B cell (primary cell): ENCODE results near the gene ERN1. TPM values are rescaled to one million over a fixed set of nuclear protein-coding genes. Genes with fewer than 3 reads are reported as not detected.

Experiments used
- ATAC-seq: fragments of 200-7000 bp; cut with Tn5 transposase; one replicate; pipeline ENCODE4 v1.10.0; 2021; ENCODE audit warnings: low read depth, mild to moderate bottlenecking, moderate number of reproducible peaks, moderate library complexity
- CTCF ChIA-PET: fragments of 350-600 bp; sonication (Branson Sonifier 250); formaldehyde crosslinking; loops from one replicate; lab custom pipeline; 2021; ENCODE audit warnings: antibody characterized with exemption, inconsistent platforms; lab: Charles Lee
- POLR2A ChIA-PET: fragments of 350-600 bp; sonication (Branson Sonifier 250); formaldehyde crosslinking; loops from one replicate; lab custom pipeline; 2021; ENCODE audit warnings: antibody characterized with exemption; lab: Charles Lee
- DNase-seq: peaks from one replicate; pipeline ENCODE4 v3.0.0; 2013
- H2AFZ ChIP-seq: 2 replicates; pipeline ENCODE4 v1.6.1; 2012; ENCODE audit warnings: mild to moderate bottlenecking, low read depth, low read length; ENCODE audit not compliant: insufficient read depth, poor library complexity, severe bottlenecking
- H3K27ac ChIP-seq, 2 donors: 1 replicate in 1 of 2; 2 replicates in 1 of 2; pipeline ENCODE4 v1.5.1; 2012 to 2013; ENCODE audit warnings: low read length in 2 of 2, mild to moderate bottlenecking in 2 of 2, moderate library complexity in 1 of 2
- H3K27me3 ChIP-seq, 4 experiments: fragments of 200-600 bp in 1 of 4; sonication (generic) in 1 of 4; replicated peaks in 1 of 4; 1 replicate in 2 of 4; 2 replicates in 2 of 4; pipeline versions ENCODE4 v1.6.1 to v1.7.0; 2013 to 2016; ENCODE audit warnings: low read length in 3 of 4, mild to moderate bottlenecking in 2 of 4, mixed read lengths in 1 of 4, moderate library complexity in 1 of 4; ENCODE audit not compliant: insufficient read depth in 4 of 4, control insufficient read depth in 3 of 4; ENCODE audit errors: control extremely low read depth in 1 of 4
- H3K36me3 ChIP-seq, 2 experiments: replicated peaks in 1 of 2; 1 replicate in 1 of 2; 2 replicates in 1 of 2; pipeline versions ENCODE4 v1.6.1 to v1.7.1; 2013; ENCODE audit warnings: low read length in 1 of 2; ENCODE audit not compliant: insufficient read depth in 2 of 2, control insufficient read depth in 1 of 2; ENCODE audit errors: control extremely low read depth in 1 of 2, extremely low read depth in 1 of 2
- H3K4me1 ChIP-seq, 2 donors: fragments of 200-600 bp in 1 of 2; sonication (generic) in 1 of 2; 1 replicate in 1 of 2; 2 replicates in 1 of 2; pipeline versions ENCODE4 v1.5.1 to v1.6.1; 2013 to 2017; ENCODE audit warnings: low read length in 2 of 2; ENCODE audit not compliant: control insufficient read depth in 2 of 2, insufficient read depth in 2 of 2
- H3K4me2 ChIP-seq: replicated peaks from 2 replicates; pipeline ENCODE3; 2012; ENCODE audit warnings: mild to moderate bottlenecking, low read depth, low read length; ENCODE audit not compliant: poor library complexity, severe bottlenecking
- H3K4me3 ChIP-seq, 5 experiments: fragments of 200-600 bp in 1 of 5; sonication (generic) in 1 of 5; 1 replicate in 3 of 5; 2 replicates in 2 of 5; pipeline versions ENCODE4 v1.5.1 to v1.7.0; 2011 to 2016; ENCODE audit warnings: low read length in 4 of 5, mild to moderate bottlenecking in 4 of 5, low read depth in 2 of 5, control low read depth in 1 of 5, moderate library complexity in 1 of 5; ENCODE audit not compliant: insufficient read depth in 1 of 5; ENCODE audit errors: control extremely low read depth in 1 of 5, extremely low read depth in 1 of 5
- H3K79me2 ChIP-seq: fragments of 200-600 bp; sonication (generic); one replicate; pipeline ENCODE4 v1.6.0; 2016; ENCODE audit warnings: low read length; ENCODE audit not compliant: control insufficient read depth, insufficient read depth
- H3K9ac ChIP-seq: fragments of 200-600 bp; sonication (generic); 2 replicates; pipeline ENCODE4 v1.6.1; 2017; ENCODE audit warnings: mild to moderate bottlenecking, low read length, moderate library complexity
- H3K9me3 ChIP-seq, 3 donors: one replicate each; pipeline versions ENCODE4 v1.6.1 to v1.7.1; 2013; ENCODE audit warnings: low read length in 2 of 3; ENCODE audit not compliant: control insufficient read depth in 2 of 3, insufficient read depth in 1 of 3; ENCODE audit errors: control extremely low read depth in 1 of 3
- H4K20me1 ChIP-seq: 2 replicates; pipeline ENCODE4 v1.6.0; 2012; ENCODE audit warnings: mild to moderate bottlenecking, low read length; ENCODE audit not compliant: insufficient read depth, control insufficient read depth, poor library complexity, severe bottlenecking
- H3K27ac Mint-ChIP-seq: one replicate; pipeline ENCODE4 v1.8.0; 2021; ENCODE audit warnings: mixed read lengths
- H3K27me3 Mint-ChIP-seq: one replicate; pipeline ENCODE4 v1.8.0; 2021; ENCODE audit warnings: mixed read lengths
- H3K4me1 Mint-ChIP-seq: one replicate; pipeline ENCODE4 v1.8.0; 2021; ENCODE audit warnings: mixed read lengths
- H3K4me3 Mint-ChIP-seq: one replicate; pipeline ENCODE4 v1.8.0; 2021; ENCODE audit warnings: mixed read lengths
- H3K9me3 Mint-ChIP-seq: one replicate; pipeline ENCODE4 v1.8.0; 2022; ENCODE audit warnings: mixed read lengths; ENCODE audit not compliant: insufficient read depth
- EZH2 ChIP-seq: IDR thresholded peaks from 2 replicates; pipeline ENCODE4 v1.6.1; 2012; ENCODE audit warnings: borderline replicate concordance, low read depth, mild to moderate bottlenecking, moderate library complexity, low read length; ENCODE audit not compliant: insufficient read depth, poor library complexity, severe bottlenecking
- WGBS: methylation state at CpG from one replicate; pipeline ENCODE4 v1.1.5; 2013; ENCODE audit warnings: missing lambda C conversion rate; ENCODE audit not compliant: insufficient coverage; 5-methylcytosine and 5-hydroxymethylcytosine counted together
- intact Hi-C: fragments of 100-400 bp; cut with micrococcal nuclease; formaldehyde crosslinking; loops from one replicate; pipeline ENCODE4 v1.10.0; 2022
- polyA plus RNA-seq: library from polyadenylated mRNA; depleted of rRNA; stranded (reverse); fragments of >200 nt; gene quantifications from 2 replicates; pipeline ENCODE4 v1.2.3, GENCODE V29; 2012
- total RNA-seq, 2 donors: library from RNA; stranded (reverse); fragments of 120-200 nt in 1 of 2; gene quantifications; 1 replicate in 1 of 2; 2 replicates in 1 of 2; pipeline versions ENCODE4 v1.2.3 to v1.2.4, GENCODE V29; 2013 to 2022
- TF ChIP-seq, protein P1 (sequence below): fragments of 200-600 bp; IDR thresholded peaks from one replicate; pipeline ENCODE4 v1.8.0; 2022; ENCODE audit warnings: antibody characterized with exemption, mild to moderate bottlenecking

Gene ERN1
- total and polyA plus RNA-seq, 2 donors (not counting 1 experiment from before 2014, with no cell fraction given): 7.0 to 19.4 TPM

DNA sequence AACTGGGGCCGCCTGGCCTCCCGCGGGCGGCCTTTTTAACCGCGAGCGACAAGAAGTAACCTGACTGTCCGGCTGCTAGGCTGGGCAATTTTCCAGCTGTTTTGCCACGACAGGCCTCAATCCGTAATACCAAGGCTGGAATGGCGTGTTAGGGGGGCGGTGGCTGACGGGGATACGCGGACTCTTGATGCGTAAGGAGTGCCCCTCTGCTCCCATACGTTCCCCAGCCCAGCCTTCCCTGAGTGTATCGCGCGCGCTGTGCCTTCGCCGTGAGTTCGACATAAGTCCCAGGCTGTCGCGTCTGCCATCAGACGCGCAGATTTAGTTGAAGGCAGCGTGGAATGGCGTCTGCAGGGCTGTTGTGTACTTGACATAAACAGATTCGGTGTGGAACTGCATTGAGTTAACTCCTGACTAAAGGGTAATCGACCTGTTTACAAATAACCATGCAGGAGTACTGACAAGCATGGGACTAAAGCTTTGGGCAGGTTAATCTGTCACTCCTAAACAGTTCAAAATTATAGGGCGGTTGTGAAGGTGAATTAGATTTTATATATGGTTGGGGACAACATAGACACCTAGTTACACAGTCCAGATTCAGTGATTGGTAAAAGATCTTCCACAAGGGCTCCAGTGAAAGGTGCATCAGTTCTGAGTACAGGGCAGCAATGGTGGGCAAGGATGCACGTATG lies 16.6 kb upstream of the ERN1 start:
- Mint-ChIP-seq H3K9me3 (no peaks in the 10 kb centered on the region), H3K4me3 (no peak overlapping the region), H3K27me3 (no peaks in the 10 kb centered on the region), H3K4me1 (peaks cover 15% of the 10 kb centered on the region), H3K27ac (no peak overlapping the region)
- Histone ChIP-seq H3K9me3 (no peaks in the 10 kb centered on the region), H3K36me3 (peaks cover 0 to 3% of the 10 kb centered on the region in 2 experiments), H3K27ac (peak overlapping the region; percentile 86 to 88), H3K4me2 (peak overlapping the region; percentile 82), H3K9ac (peak overlapping the region; percentile 84), H2AFZ (peak overlapping the region; percentile 87), H3K4me3 (peak overlapping the region; percentile 77 to 95 (median 92)), H3K79me2 (peaks cover 14% of the 10 kb centered on the region), H3K4me1 (peaks cover 14 to 18% of the 10 kb centered on the region in 2 donors), H3K27me3 (no peaks in the 10 kb centered on the region), H4K20me1 (no peaks in the 10 kb centered on the region)
- DNase-seq (no peak), ATAC-seq (peak; percentile 2)
- ChIA-PET POLR2A (interaction anchor here (0.7 to 3.0 kb wide), 14 partner anchors 8 to 373 kb away, joined by 3 to 22 read pairs (median 6); partner anchors contain the start of genes CCDC47, CD79B, DDX42 and ERN1), CTCF (interaction anchor here (0.8 to 6.2 kb wide), 10 partner anchors 13 to 235 kb away, joined by 3 to 67 read pairs (median 6); partner anchors contain the start of genes CSHL1 and ERN1)
- TF ChIP-seq, protein P1, sequence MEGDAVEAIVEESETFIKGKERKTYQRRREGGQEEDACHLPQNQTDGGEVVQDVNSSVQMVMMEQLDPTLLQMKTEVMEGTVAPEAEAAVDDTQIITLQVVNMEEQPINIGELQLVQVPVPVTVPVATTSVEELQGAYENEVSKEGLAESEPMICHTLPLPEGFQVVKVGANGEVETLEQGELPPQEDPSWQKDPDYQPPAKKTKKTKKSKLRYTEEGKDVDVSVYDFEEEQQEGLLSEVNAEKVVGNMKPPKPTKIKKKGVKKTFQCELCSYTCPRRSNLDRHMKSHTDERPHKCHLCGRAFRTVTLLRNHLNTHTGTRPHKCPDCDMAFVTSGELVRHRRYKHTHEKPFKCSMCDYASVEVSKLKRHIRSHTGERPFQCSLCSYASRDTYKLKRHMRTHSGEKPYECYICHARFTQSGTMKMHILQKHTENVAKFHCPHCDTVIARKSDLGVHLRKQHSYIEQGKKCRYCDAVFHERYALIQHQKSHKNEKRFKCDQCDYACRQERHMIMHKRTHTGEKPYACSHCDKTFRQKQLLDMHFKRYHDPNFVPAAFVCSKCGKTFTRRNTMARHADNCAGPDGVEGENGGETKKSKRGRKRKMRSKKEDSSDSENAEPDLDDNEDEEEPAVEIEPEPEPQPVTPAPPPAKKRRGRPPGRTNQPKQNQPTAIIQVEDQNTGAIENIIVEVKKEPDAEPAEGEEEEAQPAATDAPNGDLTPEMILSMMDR: no peak
- TF ChIP-seq EZH2: no peak
- intact Hi-C loops: loop anchor here (5.0 to 10.0 kb wide), 2 partner anchors 268 to 374 kb away; partner anchors contain the start of genes CCDC47 and DDX42
- WGBS: under 1% methylated on average over 31 of the region's 34 CpGs
